Measurements from ENCODE around the gene GM2A. TPM values are rescaled to one million over a fixed set of nuclear protein-coding genes. Genes with fewer than 3 reads are reported as not detected.
"Not testable (repeated sequence)": the region's sequence is repeated elsewhere in the genome, so short reads cannot be mapped to it uniquely, and the experiment has no call there.

The GM2A gene
- total RNA-seq, 3 donors from 2014 or later: 8.1 to 9.9 (median 9.0) TPM

- DNase-seq (no peak), ATAC-seq (no peak)
- Mint-ChIP-seq H3K4me1 (ENCODE audit: low read depth) (peaks cover 44% of the 10 kb centered on the region), H3K27me3 (ENCODE audit: low read depth) (no peaks in the 10 kb centered on the region), H3K4me3 (peak overlapping the region; percentile 89), H3K36me3 (ENCODE audit: insufficient read depth) (no peaks in the 10 kb centered on the region), H3K9me3 (no peaks in the 10 kb centered on the region)
These were observed 1.4 kb upstream of the GM2A start for GRCh38 chr5:151251621-151252020.

- peaks cover 53% of the 10 kb centered on the region for H3K4me1 Mint-ChIP-seq (ENCODE audit: low read depth)
- no peak for ATAC-seq
- H3K27me3 Mint-ChIP-seq (ENCODE audit: low read depth): no peaks in the 10 kb centered on the region
- H3K9me3 Mint-ChIP-seq: no peaks in the 10 kb centered on the region
- H3K4me3 Mint-ChIP-seq: peak overlapping the region; percentile 89
- no peak for DNase-seq
- H3K36me3 Mint-ChIP-seq (ENCODE audit: insufficient read depth): peaks cover 4% of the 10 kb centered on the region
These were observed 593 bp downstream of the GM2A start for GRCh38 chr5:151253605-151253950.

- no peak for ATAC-seq
- Mint-ChIP-seq H3K36me3 (ENCODE audit: insufficient read depth) (peaks cover 7% of the 10 kb centered on the region), H3K4me1 (ENCODE audit: low read depth) (peaks cover 56% of the 10 kb centered on the region), H3K4me3 (no peak overlapping the region), H3K9me3 (no peaks in the 10 kb centered on the region), H3K27me3 (ENCODE audit: low read depth) (no peaks in the 10 kb centered on the region)
- no peak for DNase-seq
These were observed 1.6 kb downstream of the GM2A start for GRCh38 chr5:151254556-151254955.

- H3K4me3 Mint-ChIP-seq; ATAC-seq; DNase-seq; H3K9me3 Mint-ChIP-seq; H3K27me3 Mint-ChIP-seq (ENCODE audit: low read depth); H3K36me3 Mint-ChIP-seq (ENCODE audit: insufficient read depth): not testable (repeated sequence)
- H3K4me1 Mint-ChIP-seq (ENCODE audit: low read depth): peaks cover 56% of the 10 kb centered on the region
These were observed 2.0 kb downstream of the GM2A start for GRCh38 chr5:151254990-151255389.

- H3K4me3 Mint-ChIP-seq: no peak overlapping the region
- peaks cover 49% of the 10 kb centered on the region for H3K4me1 Mint-ChIP-seq (ENCODE audit: low read depth)
- no peaks in the 10 kb centered on the region for H3K9me3 Mint-ChIP-seq
These were observed 2.8 kb downstream of the GM2A start for GRCh38 chr5:151255621-151256286.

GRCh38 chr5:151257731-151258181, 4.8 kb downstream of the GM2A start:
- Mint-ChIP-seq H3K9me3 (no peaks in the 10 kb centered on the region), H3K4me3 (no peak overlapping the region), H3K4me1 (ENCODE audit: low read depth) (peaks cover 38% of the 10 kb centered on the region), H3K36me3 (ENCODE audit: insufficient read depth) (peaks cover 16% of the 10 kb centered on the region), H3K27me3 (ENCODE audit: low read depth) (no peaks in the 10 kb centered on the region)
- DNase-seq (no peak), ATAC-seq (no peak)

More at GRCh38 chr5:151255621-151256286, 2.8 kb downstream of the GM2A start:
- DNase-seq (no peak), ATAC-seq (no peak)
- Mint-ChIP-seq H3K27me3 (ENCODE audit: low read depth) (no peaks in the 10 kb centered on the region), H3K36me3 (ENCODE audit: insufficient read depth) (peaks cover 7% of the 10 kb centered on the region)

GRCh38 chr5:151258201-151258611, 5.2 kb downstream of the GM2A start:
- ATAC-seq: no peak

GRCh38 chr5:151258816-151259215, 5.8 kb downstream of the GM2A start:
- Mint-ChIP-seq H3K36me3 (ENCODE audit: insufficient read depth) (peaks cover 19% of the 10 kb centered on the region), H3K9me3 (no peaks in the 10 kb centered on the region), H3K27me3 (ENCODE audit: low read depth) (no peaks in the 10 kb centered on the region), H3K4me1 (ENCODE audit: low read depth) (peaks cover 33% of the 10 kb centered on the region), H3K4me3 (no peak overlapping the region)
- ATAC-seq (peak in 1 of 2 donors; percentile 23), DNase-seq (no peak)

More at GRCh38 chr5:151258201-151258611, 5.2 kb downstream of the GM2A start:
- Mint-ChIP-seq H3K36me3 (ENCODE audit: insufficient read depth) (peaks cover 18% of the 10 kb centered on the region), H3K4me1 (ENCODE audit: low read depth) (peaks cover 35% of the 10 kb centered on the region), H3K9me3 (no peaks in the 10 kb centered on the region), H3K27me3 (ENCODE audit: low read depth) (no peaks in the 10 kb centered on the region), H3K4me3 (no peak overlapping the region)
- DNase-seq: no peak

- DNase-seq: no peak
- Mint-ChIP-seq H3K9me3 (no peaks in the 10 kb centered on the region), H3K36me3 (ENCODE audit: insufficient read depth) (peaks cover 25% of the 10 kb centered on the region), H3K27me3 (ENCODE audit: low read depth) (no peaks in the 10 kb centered on the region), H3K4me3 (no peak overlapping the region), H3K4me1 (ENCODE audit: low read depth) (peaks cover 33% of the 10 kb centered on the region)
- ATAC-seq: no peak
These were observed 6.9 kb downstream of the GM2A start for GRCh38 chr5:151259931-151260330.

- Mint-ChIP-seq H3K36me3 (ENCODE audit: insufficient read depth) (peaks cover 37% of the 10 kb centered on the region), H3K4me3 (no peak overlapping the region)
These were observed 9.5 kb downstream of the GM2A start for GRCh38 chr5:151262532-151262931.

GRCh38 chr5:151264113-151264512, 11.1 kb downstream of the GM2A start:
- no peak overlapping the region for H3K4me3 Mint-ChIP-seq
- ATAC-seq (peak; percentile 96), DNase-seq (no peak)
- H3K9me3 Mint-ChIP-seq: no peaks in the 10 kb centered on the region
- H3K4me1 Mint-ChIP-seq (ENCODE audit: low read depth): peaks cover 11% of the 10 kb centered on the region
- H3K36me3 Mint-ChIP-seq (ENCODE audit: insufficient read depth): peaks cover 35% of the 10 kb centered on the region
- no peaks in the 10 kb centered on the region for H3K27me3 Mint-ChIP-seq (ENCODE audit: low read depth)

More at GRCh38 chr5:151262532-151262931, 9.5 kb downstream of the GM2A start:
- H3K27me3 Mint-ChIP-seq (ENCODE audit: low read depth): no peaks in the 10 kb centered on the region
- no peak for DNase-seq
- H3K4me1 Mint-ChIP-seq (ENCODE audit: low read depth): peaks cover 20% of the 10 kb centered on the region
- ATAC-seq: no peak
- no peaks in the 10 kb centered on the region for H3K9me3 Mint-ChIP-seq

GRCh38 chr5:151267491-151268260, 14.7 kb downstream of the GM2A start:
- H3K36me3 Mint-ChIP-seq (ENCODE audit: insufficient read depth): peaks cover 27% of the 10 kb centered on the region
- H3K4me3 Mint-ChIP-seq: no peak overlapping the region
- no peaks in the 10 kb centered on the region for H3K27me3 Mint-ChIP-seq (ENCODE audit: low read depth)
- DNase-seq (no peak), ATAC-seq (no peak)
- peaks cover 11% of the 10 kb centered on the region for H3K4me1 Mint-ChIP-seq (ENCODE audit: low read depth)
- no peaks in the 10 kb centered on the region for H3K9me3 Mint-ChIP-seq

- Mint-ChIP-seq H3K27me3 (ENCODE audit: low read depth) (no peaks in the 10 kb centered on the region), H3K36me3 (ENCODE audit: insufficient read depth) (peaks cover 17% of the 10 kb centered on the region), H3K9me3 (no peaks in the 10 kb centered on the region), H3K4me3 (no peak overlapping the region), H3K4me1 (ENCODE audit: low read depth) (no peaks in the 10 kb centered on the region)
- peak; percentile 96 to 97 for ATAC-seq
- no peak for DNase-seq
These were observed 17.6 kb downstream of the GM2A start for GRCh38 chr5:151270599-151270998.

- Mint-ChIP-seq H3K9me3 (no peaks in the 10 kb centered on the region), H3K4me3 (no peak overlapping the region), H3K27me3 (ENCODE audit: low read depth) (no peaks in the 10 kb centered on the region), H3K36me3 (ENCODE audit: insufficient read depth) (peaks cover 16% of the 10 kb centered on the region), H3K4me1 (ENCODE audit: low read depth) (no peaks in the 10 kb centered on the region)
- no peak for DNase-seq
- no peak for ATAC-seq
These were observed 18.4 kb downstream of the GM2A start for GRCh38 chr5:151271336-151271735.

- Mint-ChIP-seq H3K4me3 (no peak overlapping the region), H3K27me3 (ENCODE audit: low read depth) (no peaks in the 10 kb centered on the region), H3K4me1 (ENCODE audit: low read depth) (no peaks in the 10 kb centered on the region), H3K36me3 (ENCODE audit: insufficient read depth) (no peaks in the 10 kb centered on the region), H3K9me3 (no peaks in the 10 kb centered on the region)
- ATAC-seq (no peak), DNase-seq (no peak)
These were observed 21.7 kb downstream of the GM2A start for GRCh38 chr5:151274666-151275065.

Measured in activated T-cell treated with anti-CD3 and anti-CD28 coated beads, Interleukin-2, amount 50 U/mL, for 4 hours (primary cell).